Pulmonary artery endothelial cell (primary cell): ENCODE data around the gene HTRA3. TPM values are rescaled to one million over a fixed set of nuclear protein-coding genes. Genes with fewer than 3 reads are reported as not detected.

ENCODE experiments used
- DNase-seq: peaks from one replicate; pipeline ENCODE4 v3.0.0-alpha.2; 2011; ENCODE audit warnings: low read depth, low spot score
- total RNA-seq: library from RNA; depleted of rRNA; stranded (reverse); fragments of >200 nt; gene quantifications from 2 replicates; pipeline ENCODE4 v1.2.3, GENCODE V29; 2014

HTRA3 gene
- total RNA-seq, 1 donor from 2014 or later: 3.3 TPM

DNA sequence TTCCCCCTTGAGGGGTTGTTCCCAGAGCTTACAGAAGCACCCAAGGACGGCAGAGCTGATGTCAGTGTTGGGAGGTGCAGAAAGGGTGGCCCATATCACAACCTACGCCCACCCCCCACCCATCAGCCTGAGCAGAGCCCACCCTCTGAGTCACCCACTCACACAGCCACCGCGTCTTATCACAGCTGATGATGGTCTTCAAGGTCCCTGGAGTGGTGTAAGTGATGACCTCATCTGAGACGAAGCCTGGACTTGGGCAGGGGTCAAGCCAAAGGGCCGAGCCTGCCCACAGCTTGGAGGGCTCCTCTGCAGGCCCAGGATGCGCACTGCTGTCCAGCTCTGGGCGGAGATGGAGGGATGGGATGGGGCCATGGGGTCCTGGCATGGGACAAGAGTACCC lies 3.0 kb upstream of the HTRA3 start:
- DNase-seq: no peak

DNA sequence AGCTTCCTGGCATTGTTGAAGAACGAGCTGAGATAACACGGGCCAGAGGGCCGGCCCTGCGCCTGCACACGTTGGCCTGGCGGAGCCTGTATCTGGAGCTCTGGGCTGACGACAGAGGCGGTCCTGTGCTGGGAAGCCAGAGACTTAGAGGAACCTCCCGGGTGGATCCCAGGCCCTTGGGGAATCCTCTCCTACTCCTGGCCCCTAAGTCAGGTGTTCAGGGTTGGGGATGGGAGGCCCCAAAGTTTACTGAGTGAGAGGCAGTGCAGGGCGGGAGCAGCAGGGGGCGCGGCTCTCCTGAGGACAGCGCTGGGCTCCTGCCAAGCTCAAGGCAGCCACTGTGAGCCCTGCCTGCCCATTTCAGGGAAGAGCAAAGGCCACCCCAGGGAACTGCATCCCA lies 2.5 kb upstream of the HTRA3 start:
- DNase-seq: no peak

DNA sequence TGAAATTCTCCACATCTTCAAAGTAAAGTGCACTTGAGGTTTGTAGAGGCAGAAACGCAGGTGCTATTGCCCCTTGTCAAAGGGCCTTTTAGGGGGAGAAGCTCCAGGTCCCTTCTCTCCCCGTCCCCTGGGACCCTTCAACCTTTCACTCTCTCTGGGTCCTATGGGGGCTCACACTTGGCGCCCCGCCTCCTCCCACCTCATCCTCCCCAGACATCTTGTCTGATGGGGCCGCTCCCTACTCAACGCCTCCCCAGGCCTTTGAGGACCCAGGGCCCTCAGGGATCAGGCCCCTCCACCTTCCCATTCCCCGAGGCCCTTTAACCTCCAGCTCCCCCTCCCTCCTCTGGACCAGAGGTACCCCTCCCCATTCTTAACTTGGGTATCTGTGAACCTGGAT lies 1.3 kb upstream of the HTRA3 start:
- no peak for DNase-seq

DNA sequence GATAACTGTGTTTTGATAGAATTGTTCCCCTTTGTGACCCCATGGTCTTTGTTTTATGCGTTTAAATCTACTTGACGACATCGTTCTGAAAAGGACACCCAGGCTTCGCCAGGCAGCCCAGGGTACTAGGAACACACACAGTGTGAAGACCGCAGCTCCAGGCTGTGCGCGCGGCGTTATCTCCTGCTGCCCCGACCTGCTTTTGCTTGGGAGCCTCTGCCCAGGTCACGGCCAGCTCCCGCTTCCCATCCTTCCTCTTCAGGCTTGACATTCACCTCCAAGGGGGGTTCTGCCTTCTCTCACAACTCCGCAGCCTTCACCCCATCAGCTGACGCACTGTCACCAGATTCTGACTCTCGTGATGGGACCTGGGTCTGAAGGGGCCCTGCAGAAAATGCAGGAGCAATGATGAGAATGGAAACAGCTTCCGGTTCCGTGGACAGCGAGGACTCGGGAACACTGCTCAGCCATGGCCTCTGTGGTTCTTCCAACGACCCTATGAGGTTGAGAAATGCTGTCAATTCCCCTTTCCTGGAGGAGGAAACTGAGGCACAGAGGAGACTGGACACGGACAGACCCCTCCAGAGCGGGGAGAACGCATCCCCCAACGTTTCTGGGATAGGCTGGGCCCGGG lies 536 bp upstream of the HTRA3 start:
- DNase-seq: no peak

DNA sequence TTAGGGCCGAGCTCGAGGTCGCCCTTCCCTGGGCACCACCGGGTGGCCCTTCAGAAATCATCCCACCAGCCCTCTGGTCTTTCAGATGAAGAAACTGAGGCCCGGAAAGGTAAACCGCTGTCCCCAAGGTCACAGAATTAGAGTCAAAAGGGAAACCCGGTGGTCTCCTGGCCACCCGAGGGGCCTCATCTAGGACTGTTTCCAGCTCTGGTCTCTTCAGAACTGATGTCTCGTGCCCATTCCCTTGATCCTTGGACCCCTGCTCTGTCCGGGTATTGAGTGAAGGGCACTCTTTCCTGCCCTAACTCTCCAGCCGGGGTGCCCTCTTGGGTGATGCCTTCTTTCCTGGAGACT lies 841 bp downstream of the HTRA3 start:
- DNase-seq: no peak

DNA sequence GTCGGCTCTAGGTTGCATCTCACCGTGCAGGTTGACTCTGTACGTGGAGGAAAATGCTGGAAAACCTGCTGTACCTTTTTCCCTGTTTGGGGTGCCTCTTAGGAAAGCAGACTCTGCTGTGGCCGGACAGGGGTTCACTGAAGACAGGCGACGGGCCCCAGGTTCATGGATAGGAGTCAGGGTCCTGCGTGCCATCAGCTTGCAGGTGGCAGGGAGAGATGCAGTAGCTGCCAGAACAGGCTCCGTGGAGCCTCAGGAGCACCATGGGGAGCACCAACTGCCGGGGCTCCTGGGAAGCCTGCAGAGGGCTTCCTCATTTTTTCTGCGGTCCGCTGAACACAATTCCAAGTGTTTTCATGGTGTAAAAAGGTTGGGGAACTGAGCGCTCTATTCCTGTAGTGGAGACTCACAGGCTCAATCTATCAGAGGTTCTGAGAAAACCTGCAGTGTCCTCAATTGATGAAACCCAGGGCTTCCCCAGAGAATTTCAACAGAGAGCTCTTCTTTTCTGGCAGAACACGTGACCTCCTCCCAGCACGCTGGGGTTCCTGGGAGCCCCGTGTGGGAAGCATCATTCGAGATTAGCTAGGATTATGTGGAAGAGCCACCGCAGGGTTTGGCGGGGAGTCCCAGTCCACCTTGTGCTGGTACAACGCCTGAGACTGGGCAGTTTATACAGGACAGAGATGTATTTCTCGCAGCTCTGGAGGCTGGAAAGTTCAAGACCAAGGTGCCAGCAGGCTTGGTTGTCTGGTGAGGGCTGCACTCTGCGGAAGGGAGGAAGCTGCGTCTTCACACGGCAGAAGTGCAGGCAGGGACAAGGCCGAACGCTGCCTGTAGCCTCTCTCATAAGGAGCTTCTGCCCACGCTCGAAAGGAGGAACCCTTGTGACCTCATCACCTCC lies 1.6 kb downstream of the HTRA3 start:
- DNase-seq: no peak

DNA sequence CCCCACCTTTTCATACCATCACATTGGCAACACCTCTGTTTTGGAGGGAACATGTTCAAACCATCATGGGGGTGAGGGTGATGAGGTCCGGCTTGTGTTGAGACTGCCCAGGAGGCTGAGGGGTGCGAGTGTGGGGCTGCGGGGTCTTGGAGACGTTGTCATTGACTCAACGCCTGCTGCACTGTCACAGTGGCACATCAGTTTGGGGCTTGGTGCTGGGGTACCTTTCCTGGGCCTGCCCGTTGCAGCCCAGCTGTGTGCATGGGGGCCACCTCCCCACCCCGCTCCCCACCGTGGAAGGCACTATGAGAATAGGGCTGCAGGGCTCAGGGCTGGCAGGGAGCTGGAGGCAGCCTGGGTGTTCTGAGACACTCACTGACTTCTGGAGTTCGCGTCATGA lies 2.3 kb downstream of the HTRA3 start:
- DNase-seq: no peak

DNA sequence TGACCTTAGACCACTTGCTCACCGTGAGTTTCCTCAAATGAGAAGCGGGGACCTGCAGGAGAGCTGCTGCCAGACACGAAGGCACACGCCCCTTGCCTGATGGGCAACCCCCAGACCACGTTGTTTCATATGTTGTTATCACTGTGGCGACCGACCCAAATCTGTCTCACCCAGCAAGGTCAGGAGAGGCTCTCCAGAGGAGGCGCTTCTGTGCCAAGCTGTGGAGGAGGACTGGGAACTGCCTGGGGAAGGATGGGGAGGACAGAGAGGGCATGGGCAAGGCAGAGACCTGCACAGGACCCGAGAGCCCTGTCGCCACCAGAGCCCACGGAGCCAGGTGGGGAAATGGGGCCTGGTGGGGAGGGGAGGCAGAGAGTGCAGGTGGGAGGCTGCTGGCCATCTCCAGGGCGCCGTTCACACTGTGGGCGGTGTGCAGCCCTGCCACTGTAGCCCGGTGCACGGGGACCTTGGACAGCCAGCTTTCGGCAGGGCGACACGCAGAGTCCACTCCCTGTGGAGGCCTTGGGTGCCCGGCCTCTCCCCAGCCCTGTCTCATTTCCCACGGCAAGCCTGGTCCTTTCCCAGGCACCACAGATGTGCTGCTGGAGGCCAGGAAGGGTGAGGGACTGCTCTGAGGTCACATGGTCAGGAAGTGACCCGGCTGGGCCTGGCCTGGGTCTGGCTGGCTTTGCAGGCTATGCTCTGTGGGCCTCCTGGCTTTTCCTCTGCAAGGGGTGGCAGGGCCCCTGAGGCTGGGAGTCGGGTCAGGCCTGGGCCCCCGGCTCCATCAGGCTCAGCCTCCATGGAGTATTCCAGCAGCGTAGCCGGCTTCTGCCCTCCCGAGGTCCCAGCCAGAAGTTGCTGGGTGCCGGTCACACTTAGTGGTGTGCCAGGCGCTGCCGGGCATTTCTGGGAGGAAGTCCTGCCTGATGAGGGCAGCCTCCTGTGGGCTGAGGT lies 3.2 kb downstream of the HTRA3 start:
- no peak for DNase-seq

DNA sequence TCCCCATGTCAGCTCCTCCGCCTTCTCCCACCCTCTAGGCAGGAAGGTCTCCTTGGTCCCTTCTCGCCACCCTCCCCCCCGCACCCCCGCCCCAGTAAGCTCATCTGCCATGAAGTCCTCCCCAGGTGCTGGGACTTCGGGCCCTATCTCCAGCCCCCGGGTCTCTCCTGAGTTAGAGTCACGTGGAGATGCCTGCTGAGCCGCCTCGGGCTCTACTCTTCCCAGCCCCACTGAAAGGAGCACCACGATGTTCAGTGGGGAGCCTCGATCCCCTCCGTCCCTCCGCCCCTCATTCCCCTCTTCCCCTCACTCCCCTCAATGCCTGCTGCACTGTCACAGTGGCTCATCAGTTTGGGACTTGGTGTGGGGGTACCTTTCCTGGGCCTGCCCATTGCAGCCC lies 3.9 kb downstream of the HTRA3 start:
- no peak for DNase-seq

DNA sequence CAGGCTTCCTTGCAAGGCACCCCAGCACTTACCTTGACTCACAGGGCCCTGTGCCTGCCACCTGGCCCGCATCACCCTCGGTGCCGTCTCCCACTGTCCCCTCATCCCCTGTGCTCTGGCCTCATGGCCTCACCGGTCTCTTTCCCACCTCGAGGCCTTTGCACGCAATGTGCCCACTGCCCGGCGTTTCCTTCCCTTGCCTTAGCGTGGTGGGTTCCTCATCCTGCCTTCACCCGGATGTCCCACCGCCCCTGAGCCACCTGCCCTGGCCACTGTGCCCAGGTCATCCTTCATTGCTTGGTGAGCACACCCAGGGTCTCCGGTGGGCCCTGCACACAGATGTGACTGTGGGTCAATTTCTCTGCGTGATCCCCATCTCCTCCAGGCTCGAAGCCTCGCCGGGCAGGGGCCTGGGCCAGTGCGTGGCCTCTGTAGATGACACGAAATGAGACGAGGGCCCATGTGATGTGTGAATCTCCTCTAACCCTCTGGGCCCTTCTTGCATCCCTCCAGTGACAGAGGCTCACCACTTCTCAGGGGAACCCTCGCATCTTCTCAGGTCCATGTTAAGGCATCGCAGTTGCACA lies 4.6 kb downstream of the HTRA3 start:
- no peak for DNase-seq

DNA sequence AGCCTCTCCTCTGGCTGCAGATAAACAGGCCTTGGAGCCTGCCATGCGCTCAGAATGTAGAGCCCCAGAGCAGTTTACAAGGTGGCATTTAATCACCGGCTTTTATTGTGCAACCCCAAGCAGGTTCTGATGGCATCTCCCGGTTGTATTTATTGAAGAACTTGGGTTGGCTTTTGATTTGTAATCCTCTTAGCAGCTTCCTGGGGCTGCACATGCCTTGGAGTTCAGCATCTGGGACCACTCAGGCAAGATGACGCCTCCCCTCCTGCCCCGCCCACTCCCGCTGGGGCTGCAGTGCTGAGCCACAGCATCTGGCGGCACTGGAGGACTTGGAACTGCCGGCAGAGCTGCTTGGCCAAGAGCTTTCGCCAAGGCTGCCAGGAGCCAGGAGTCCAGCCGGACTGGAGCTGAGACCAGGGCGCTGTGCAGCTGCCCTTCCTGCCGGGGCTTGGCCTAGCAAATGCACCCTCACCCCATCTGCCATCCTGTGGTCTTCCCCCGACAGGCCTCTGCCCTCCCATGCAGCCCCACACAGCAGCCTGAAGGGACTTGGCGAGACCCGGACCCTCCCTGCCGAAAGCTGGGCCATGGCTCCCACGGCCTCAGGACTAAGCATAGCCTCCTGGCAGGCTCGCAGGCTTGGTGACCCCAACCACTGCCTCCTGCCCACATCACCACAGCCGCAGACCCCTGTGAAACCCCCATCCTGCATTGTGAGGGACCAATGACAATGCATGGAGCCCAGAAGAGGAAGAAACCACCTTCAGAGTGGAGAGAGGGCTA lies 5.4 kb downstream of the HTRA3 start:
- DNase-seq: no peak

DNA sequence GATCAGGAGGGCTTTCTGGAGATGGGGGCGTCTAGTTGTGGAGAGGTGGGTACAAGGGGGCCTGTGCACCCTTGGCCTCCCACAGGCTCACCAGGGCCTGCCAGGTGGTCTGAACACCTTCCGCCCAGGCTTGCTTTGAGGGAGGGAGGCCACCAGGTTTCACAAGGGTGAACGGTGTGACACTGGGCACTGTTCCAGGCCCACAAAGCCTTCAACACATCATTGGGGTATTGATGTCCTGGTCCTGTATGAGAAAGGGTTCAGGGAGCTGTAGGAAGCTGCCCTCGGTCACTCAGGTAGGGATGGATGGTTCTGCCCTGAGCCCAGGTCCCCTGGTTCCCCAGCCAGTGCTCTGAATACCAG lies 6.0 kb downstream of the HTRA3 start:
- no peak for DNase-seq

DNA sequence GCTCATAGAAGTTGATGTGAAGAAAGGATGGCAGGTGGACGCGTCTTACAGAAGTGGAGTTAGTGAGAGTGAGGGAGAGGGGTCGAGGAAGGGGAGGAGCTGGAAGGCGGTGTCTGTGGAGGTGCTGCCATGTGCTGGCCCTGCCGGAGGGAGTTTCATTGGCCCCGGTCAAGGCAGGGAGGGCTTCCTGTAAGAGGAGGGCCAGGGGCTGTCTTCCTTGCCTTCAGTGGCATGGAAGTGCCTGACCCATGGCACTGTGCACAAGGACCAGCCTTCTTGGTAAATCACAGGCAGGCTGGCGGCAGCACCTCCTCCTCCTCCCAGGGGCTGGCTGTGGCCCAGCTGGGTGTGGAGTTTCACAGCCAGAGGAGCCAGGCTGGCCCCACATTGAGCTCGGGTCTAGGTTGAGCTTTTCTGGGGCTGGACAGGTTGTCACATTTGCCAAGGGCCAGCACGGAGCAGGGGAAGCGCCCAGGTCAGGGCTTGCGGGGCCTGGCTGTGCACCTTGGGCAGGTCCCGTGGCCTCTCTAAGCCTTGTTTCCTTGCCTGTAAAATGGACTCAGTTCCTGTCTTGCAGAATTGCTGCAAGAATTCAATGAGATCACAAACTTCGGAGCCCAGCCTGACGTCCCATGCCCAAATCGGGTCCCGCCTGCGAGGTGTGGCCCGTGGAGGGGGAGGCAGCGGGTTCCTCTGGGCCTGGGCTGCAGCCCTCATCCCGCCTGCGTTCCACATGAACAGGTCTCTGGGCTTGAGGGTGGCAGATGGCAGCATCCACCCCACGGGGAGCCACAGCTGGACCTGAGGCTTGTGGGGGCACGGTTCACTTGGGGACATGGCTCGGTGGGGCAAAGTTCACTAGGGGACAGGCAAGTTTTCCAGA lies 7.0 kb downstream of the HTRA3 start:
- no peak for DNase-seq

DNA sequence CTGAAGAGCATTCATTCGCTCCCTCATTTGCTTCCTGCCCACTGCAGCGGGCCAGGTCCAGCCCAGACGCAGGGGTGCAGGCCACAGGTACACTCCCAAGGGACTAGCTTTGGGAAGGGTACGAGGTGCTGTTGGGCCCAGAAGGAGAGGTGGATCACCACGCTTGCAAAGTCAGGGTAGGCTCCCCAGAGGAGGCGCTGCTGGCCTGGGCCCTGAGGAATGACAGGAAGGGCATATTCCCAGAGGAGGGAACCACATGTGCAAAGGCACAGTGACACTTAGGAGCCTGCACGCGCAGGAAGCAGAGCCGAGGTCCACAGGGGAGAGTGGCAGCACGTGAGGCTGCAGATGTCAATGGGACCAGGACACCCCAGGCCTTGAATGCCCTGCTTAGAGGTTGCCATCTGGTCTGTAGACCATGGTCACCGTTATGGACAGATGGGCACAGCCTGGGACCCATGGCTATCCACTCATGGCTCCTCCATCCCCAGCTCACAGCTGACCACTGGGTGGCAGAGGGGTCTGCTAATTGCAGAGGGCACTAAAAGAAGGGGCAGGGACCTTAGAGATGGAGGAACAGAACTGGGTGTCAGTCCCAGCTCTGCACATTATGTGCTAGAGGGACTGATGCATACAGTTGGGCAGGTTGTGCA lies 7.9 kb downstream of the HTRA3 start:
- no peak for DNase-seq

DNA sequence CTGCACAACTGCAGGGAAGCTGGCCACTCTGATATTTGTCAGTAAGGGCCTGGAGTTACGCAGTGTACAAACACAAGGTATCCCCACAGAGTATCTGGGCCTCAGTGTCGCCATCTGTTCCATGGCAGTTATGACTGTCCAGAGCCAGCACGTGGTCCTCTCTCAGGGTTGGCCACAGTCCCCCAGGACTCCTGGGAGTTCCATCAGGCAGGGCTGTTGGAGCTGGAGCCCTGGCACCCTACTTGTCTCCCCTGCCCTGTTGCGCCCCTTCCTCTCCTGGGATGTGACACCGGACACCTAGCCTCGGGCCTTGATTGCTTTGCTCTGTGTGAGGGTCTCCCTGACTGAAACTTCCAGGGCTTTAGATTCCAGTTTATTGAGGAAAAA lies 8.4 kb downstream of the HTRA3 start:
- DNase-seq: no peak

DNA sequence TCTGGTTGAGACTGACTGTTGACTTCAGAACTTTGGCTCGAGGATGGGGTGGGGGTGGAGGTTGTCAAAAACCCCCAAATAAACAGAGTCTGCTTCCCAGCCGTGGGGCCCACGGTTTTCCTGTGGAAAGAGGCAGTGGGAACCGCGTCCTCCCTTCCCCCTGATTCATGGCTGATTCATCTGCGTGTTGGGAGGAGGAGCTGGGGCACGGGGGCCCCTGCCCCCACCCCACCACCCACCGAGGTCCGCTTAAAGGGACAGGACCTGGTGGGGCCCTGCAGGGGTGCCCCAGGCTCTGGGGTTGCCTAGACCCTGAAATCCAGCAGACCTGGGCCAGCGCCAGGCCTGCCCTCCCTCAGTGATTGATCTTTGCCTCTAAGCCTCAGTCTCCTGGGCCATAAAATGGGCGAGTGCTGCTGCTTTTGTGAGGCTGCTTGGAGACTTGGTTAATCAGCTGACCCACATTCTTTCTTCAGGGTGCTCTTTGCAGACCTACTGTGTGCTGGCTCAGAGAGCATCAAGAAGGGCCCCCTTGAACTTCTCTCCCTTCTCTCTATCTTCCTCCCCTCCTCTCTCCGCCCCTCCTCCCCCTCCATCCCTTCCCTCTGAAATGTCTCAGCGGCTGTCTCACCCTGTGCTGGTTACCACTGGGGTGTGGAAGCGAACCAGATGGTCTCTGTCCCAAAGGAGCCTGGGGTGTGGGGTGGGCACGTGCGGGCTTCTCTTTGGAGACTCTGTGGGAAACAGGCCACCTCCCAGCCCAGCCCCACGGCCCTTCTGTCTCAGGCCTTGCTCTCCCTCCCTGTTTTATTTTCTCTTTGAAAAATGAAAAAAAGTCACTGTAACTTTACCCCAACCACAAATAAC lies 9.1 kb downstream of the HTRA3 start:
- DNase-seq: peak; percentile 26

DNA sequence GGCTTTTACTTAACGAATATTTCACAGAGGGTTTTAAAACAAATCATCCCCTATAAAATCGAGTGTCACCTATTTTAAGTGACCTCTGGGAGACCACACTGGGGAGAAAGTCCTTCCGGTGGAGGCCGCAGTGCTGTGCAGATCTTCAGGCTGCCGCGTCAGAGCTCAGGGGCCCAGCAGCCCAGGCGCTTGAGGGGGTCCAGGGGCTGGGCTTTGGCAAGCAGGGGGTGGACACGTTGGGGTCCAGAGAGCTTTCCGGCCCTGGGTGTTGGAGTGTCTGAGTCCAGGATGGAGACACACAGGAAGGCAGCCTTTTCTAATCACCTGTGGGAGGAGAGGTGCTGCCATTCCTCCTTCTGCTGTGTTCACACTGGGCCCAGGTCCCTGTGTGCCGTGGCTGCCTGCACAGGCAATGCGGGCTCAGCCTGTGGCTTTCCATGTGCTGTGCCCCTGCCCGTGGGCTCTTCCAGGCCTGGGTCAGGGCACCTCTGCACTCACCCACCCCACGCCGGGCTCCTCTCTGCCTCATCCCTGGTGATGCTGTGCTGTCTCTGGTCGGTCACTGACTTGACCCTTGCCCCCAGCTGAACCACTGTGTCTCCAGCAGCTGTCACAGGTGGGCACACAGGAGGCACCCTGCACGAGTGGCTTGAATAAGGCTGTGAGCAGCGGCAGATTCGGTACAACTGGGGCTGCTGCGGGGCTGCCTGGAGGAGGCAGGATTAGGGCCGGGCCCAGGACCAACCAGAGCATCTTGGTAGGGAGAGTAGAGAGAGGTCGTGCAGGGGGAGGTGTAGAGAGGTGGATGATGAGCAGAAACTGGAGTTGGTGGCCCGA lies 10.0 kb downstream of the HTRA3 start:
- no peak for DNase-seq
